Activated naive CD4-positive, alpha-beta T cell treated with Interleukin-2 at 50 U/mL for 16 hours (primary cell): Measurements from ENCODE around the gene ATL3.
"Not testable (repeated sequence)": the region's sequence is repeated elsewhere in the genome, so short reads cannot be mapped to it uniquely, and the experiment has no call there.

Source experiments
- DNase-seq: peaks from one replicate; pipeline ENCODE4 v3.0.0-alpha.2; 2020

ATL3 gene

GRCh38 chr11:63671322-63672155 lies at the start of gene ATL3:
Gene ATL3, minus strand, starts transcription at chr11:63671376. Its CDS starts 41 bp downstream, at chr11:63671335.
- DNase-seq, result peak; percentile 98

GRCh38 chr11:63720611-63721010 lies 49.4 kb upstream of the ATL3 start:
- no peak for DNase-seq

- no peak for DNase-seq
These were observed 48.8 kb upstream of the ATL3 start for GRCh38 chr11:63719987-63720386.

- no peak for DNase-seq
These were observed 47.8 kb upstream of the ATL3 start for GRCh38 chr11:63719001-63719400.

GRCh38 chr11:63716046-63716445 lies 44.9 kb upstream of the ATL3 start:
- DNase-seq, result no peak

GRCh38 chr11:63713766-63714165 lies 42.6 kb upstream of the ATL3 start:
- DNase-seq, result no peak

- no peak for DNase-seq
These were observed 40.7 kb upstream of the ATL3 start for GRCh38 chr11:63711838-63712237.

- DNase-seq, result no peak
These were observed 39.5 kb upstream of the ATL3 start for GRCh38 chr11:63710476-63711217.

- no peak for DNase-seq
These were observed 38.2 kb upstream of the ATL3 start for GRCh38 chr11:63709336-63709884.

GRCh38 chr11:63708764-63709163 lies 37.6 kb upstream of the ATL3 start:
- no peak for DNase-seq

- DNase-seq, result no peak
These were observed 34.4 kb upstream of the ATL3 start for GRCh38 chr11:63705526-63705925.

- DNase-seq, result no peak
These were observed 28.7 kb upstream of the ATL3 start for GRCh38 chr11:63699896-63700295.

- no peak for DNase-seq
These were observed 28.0 kb upstream of the ATL3 start for GRCh38 chr11:63698976-63699733.

GRCh38 chr11:63694596-63694995 lies 23.4 kb upstream of the ATL3 start:
- DNase-seq, result no peak

GRCh38 chr11:63687845-63688244 lies 16.7 kb upstream of the ATL3 start:
- DNase-seq, result peak; percentile 23

- DNase-seq, result no peak
These were observed 15.8 kb upstream of the ATL3 start for GRCh38 chr11:63686926-63687325.

GRCh38 chr11:63685158-63685721 lies 14.1 kb upstream of the ATL3 start:
- DNase-seq, result not testable (repeated sequence)

- DNase-seq, result no peak
These were observed 12.2 kb upstream of the ATL3 start for GRCh38 chr11:63683133-63683991.

- DNase-seq, result peak; percentile 11
These were observed 11.2 kb upstream of the ATL3 start for GRCh38 chr11:63682066-63683021.

- DNase-seq, result peak; percentile 98
These were observed 10.3 kb upstream of the ATL3 start, which contains the start of gene RTN3 for GRCh38 chr11:63681321-63682065. Gene RTN3, plus strand, starts transcription at chr11:63681500. Its CDS starts 137 bp downstream, at chr11:63681637.
